SU-DHL-6 (cell line): ENCODE results near the gene ASAP2.

Experiments used
- EZH2phosphoT487 ChIP-seq: fragments of 200-600 bp; sonication (generic), shearing (Covaris generic); conservative IDR thresholded peaks from 2 replicates; pipeline ENCODE4 v1.6.1; 2018; ENCODE audit warnings: mild to moderate bottlenecking, antibody characterized with exemption, low read length, moderate library complexity, mixed read lengths
- TF ChIP-seq, protein P1 (sequence below): fragments of 200-600 bp; sonication (generic); IDR thresholded peaks from one replicate; pipeline ENCODE4 v1.5.1; 2017; ENCODE audit warnings: antibody characterized with exemption, mild to moderate bottlenecking, low read length, moderate library complexity; ENCODE audit not compliant: insufficient read depth, poor library complexity, severe bottlenecking

DNA sequence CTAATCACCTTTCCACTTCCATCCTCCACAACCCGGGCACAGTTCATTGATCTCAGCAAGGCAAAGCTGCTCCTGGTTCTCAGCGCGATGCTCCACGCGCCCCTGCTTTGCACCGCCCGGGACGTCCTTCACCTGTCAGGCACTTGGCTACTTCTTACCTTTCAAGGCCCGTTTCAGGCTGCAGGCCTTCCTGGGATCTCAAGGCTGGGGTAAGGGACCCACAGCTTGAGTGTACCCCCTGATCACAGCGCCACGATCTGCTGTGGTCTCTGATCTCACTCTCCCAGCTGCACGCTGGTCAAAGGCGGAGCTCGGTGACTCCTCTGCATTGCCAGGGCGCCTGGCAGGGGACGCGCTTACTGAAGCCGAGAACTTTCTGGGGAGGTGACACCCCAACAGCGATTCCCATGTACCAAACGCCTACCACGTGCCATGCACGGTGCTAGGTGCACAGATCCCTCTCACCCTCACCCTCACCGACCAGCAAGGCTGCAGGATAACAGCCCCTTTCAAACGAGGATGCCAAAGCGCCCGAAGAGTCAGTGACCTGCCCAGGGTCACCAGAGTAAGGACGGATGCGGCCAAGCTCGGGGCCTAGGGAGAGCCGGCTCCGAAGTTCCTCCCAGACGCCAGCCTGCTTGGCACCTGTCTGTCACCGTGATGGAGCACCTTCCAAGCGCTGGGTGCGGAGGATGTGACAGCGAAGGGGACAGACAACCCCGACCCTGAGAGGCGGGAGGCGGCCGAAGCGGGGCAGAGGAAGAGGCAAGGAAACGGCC is 215.9 kb downstream of the ASAP2 start:
- TF ChIP-seq, protein P1, sequence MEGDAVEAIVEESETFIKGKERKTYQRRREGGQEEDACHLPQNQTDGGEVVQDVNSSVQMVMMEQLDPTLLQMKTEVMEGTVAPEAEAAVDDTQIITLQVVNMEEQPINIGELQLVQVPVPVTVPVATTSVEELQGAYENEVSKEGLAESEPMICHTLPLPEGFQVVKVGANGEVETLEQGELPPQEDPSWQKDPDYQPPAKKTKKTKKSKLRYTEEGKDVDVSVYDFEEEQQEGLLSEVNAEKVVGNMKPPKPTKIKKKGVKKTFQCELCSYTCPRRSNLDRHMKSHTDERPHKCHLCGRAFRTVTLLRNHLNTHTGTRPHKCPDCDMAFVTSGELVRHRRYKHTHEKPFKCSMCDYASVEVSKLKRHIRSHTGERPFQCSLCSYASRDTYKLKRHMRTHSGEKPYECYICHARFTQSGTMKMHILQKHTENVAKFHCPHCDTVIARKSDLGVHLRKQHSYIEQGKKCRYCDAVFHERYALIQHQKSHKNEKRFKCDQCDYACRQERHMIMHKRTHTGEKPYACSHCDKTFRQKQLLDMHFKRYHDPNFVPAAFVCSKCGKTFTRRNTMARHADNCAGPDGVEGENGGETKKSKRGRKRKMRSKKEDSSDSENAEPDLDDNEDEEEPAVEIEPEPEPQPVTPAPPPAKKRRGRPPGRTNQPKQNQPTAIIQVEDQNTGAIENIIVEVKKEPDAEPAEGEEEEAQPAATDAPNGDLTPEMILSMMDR, result no peak
- no peak for TF ChIP-seq EZH2phosphoT487
